Vagina (tissue), 2 donors: ENCODE results near the gene SCYGR1. TPM values are rescaled to one million over a fixed set of nuclear protein-coding genes. Genes with fewer than 3 reads are reported as not detected.
"Not testable (repeated sequence)": the region's sequence is repeated elsewhere in the genome, so short reads cannot be mapped to it uniquely, and the experiment has no call there.

Experiments
- DNase-seq, 2 donors: peaks; one replicate each; pipeline ENCODE4 v3.0.0-alpha.2; 2017; ENCODE audit errors: extremely low spot score in 2 of 2
- H3K27ac ChIP-seq: fragments of 200-600 bp; sonication (generic); one replicate; pipeline ENCODE4 v1.5.1; 2019
- H3K27me3 ChIP-seq: fragments of 200-600 bp; sonication (generic); one replicate; pipeline ENCODE4 v1.5.1; 2019
- H3K36me3 ChIP-seq, 2 donors: fragments of 200-600 bp; sonication (generic); one replicate each; pipeline ENCODE4 v1.5.1; 2017 to 2019
- H3K4me1 ChIP-seq: fragments of 200-600 bp; sonication (generic); one replicate; pipeline ENCODE4 v1.5.1; 2019
- H3K4me3 ChIP-seq, 2 donors: fragments of 200-600 bp; sonication (generic); 1 replicate in 1 of 2; 2 replicates in 1 of 2; pipeline ENCODE4 v1.5.1; 2016 to 2019
- H3K9me3 ChIP-seq: fragments of 200-600 bp; sonication (generic); one replicate; pipeline ENCODE4 v1.5.1; 2019
- POLR2A ChIP-seq, 2 donors: fragments of 450-650 bp; IDR thresholded peaks; one replicate each; pipeline ENCODE4 v1.6.1; 2017; ENCODE audit warnings: antibody characterized with exemption in 2 of 2, mild to moderate bottlenecking in 2 of 2, moderate library complexity in 2 of 2
- POLR2AphosphoS5 ChIP-seq, 2 donors: sonication (generic); formaldehyde crosslinking; IDR thresholded peaks; one replicate each; pipeline ENCODE4 v1.9.0; 2017; ENCODE audit warnings: antibody characterized with exemption in 2 of 2, mild to moderate bottlenecking in 2 of 2, low read depth in 1 of 2; ENCODE audit not compliant: insufficient read depth in 1 of 2
- intact Hi-C: fragments of 100-400 bp; cut with DNase I; formaldehyde crosslinking; loops from one replicate; pipeline ENCODE4 v1.15.1; 2023
- total RNA-seq: library from RNA; depleted of rRNA; stranded (reverse); fragments of >200 nt; gene quantifications from one replicate; pipeline ENCODE4 v1.2.3, GENCODE V29; 2016
- TF ChIP-seq, protein P1 (sequence below), 3 experiments: fragments of 450-650 bp in 2 of 3; fragments of 200-600 bp in 1 of 3; sonication (generic) in 1 of 3; IDR thresholded peaks; one replicate each; pipeline ENCODE4 v1.5.1; 2017 to 2019; ENCODE audit warnings: antibody characterized with exemption in 3 of 3, mild to moderate bottlenecking in 2 of 3, moderate library complexity in 2 of 3

SCYGR1 gene
- not detected for total RNA-seq

- H3K27me3 ChIP-seq, H3K27ac ChIP-seq, intact Hi-C loops, H3K4me3 ChIP-seq, DNase-seq, H3K4me1 ChIP-seq, H3K9me3 ChIP-seq, H3K36me3 ChIP-seq: not testable (repeated sequence)
Observed at GRCh38 chr2:227387583-227387982, at the start of gene SCYGR1. TSS of gene SCYGR1 (minus strand) at chr2:227387949. CDS start at chr2:227387949, 0 bp downstream.

- Histone ChIP-seq H3K4me3 (no peak overlapping the region), H3K27me3 (no peaks in the 10 kb centered on the region), H3K9me3 (peaks cover 9% of the 10 kb centered on the region), H3K4me1 (no peaks in the 10 kb centered on the region), H3K36me3 (no peaks in the 10 kb centered on the region), H3K27ac (no peak overlapping the region)
- DNase-seq: no peak
- intact Hi-C loops: loop anchor here (10.0 kb wide), 1 partner anchor 1592 kb away; no protein-coding TSS in a partner anchor
- TF ChIP-seq, protein P1, sequence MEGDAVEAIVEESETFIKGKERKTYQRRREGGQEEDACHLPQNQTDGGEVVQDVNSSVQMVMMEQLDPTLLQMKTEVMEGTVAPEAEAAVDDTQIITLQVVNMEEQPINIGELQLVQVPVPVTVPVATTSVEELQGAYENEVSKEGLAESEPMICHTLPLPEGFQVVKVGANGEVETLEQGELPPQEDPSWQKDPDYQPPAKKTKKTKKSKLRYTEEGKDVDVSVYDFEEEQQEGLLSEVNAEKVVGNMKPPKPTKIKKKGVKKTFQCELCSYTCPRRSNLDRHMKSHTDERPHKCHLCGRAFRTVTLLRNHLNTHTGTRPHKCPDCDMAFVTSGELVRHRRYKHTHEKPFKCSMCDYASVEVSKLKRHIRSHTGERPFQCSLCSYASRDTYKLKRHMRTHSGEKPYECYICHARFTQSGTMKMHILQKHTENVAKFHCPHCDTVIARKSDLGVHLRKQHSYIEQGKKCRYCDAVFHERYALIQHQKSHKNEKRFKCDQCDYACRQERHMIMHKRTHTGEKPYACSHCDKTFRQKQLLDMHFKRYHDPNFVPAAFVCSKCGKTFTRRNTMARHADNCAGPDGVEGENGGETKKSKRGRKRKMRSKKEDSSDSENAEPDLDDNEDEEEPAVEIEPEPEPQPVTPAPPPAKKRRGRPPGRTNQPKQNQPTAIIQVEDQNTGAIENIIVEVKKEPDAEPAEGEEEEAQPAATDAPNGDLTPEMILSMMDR (IDR thresholded peaks at IDR 0.05): no peak
- TF ChIP-seq POLR2A (IDR thresholded peaks at IDR 0.05) (no peak), POLR2AphosphoS5 (IDR thresholded peaks at IDR 0.05; ENCODE audit: insufficient read depth in 1 of 2, low read depth in 1 of 2) (no peak)
Observed at GRCh38 chr2:227436436-227437174, 48.9 kb upstream of the SCYGR1 start.

DNA sequence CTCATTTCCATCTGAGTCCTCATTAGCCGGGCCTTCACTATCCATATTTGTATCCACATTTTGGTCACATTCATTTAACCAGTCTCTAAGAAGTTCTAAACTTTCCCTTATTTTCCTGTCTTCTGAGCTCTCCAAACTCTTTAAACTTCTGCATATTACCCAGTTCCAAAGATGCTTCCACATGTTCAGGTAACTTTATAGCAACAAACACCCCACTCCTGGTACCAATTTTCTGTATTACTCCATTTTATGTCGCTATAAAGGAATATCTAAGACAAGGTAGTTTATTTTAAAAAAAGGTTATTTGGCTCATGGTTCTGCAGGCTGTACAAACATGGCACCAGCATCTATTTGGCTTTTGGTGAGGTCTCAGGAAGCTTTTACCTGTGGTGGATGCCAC is 45.4 kb upstream of the SCYGR1 start:
- Histone ChIP-seq H3K36me3 (no peaks in the 10 kb centered on the region), H3K27me3 (no peaks in the 10 kb centered on the region), H3K4me1 (no peaks in the 10 kb centered on the region), H3K27ac (no peak overlapping the region), H3K4me3 (no peak overlapping the region), H3K9me3 (peaks cover 9% of the 10 kb centered on the region)
- intact Hi-C loops: loop anchor here (10.0 kb wide), 1 partner anchor 1588 kb away; no protein-coding TSS in a partner anchor
- DNase-seq: no peak
- TF ChIP-seq POLR2A (IDR thresholded peaks at IDR 0.05) (no peak), POLR2AphosphoS5 (IDR thresholded peaks at IDR 0.05; ENCODE audit: insufficient read depth in 1 of 2, low read depth in 1 of 2) (no peak)
- TF ChIP-seq, protein P1 (IDR thresholded peaks at IDR 0.05): no peak

- Histone ChIP-seq H3K9me3 (peaks cover 9% of the 10 kb centered on the region), H3K27ac (no peak overlapping the region), H3K36me3 (no peaks in the 10 kb centered on the region), H3K4me3 (no peak overlapping the region), H3K4me1 (no peaks in the 10 kb centered on the region), H3K27me3 (no peaks in the 10 kb centered on the region)
- no peak for DNase-seq
- intact Hi-C loops: loop anchor here (10.0 kb wide), 1 partner anchor 1586 kb away; no protein-coding TSS in a partner anchor
- TF ChIP-seq POLR2AphosphoS5 (IDR thresholded peaks at IDR 0.05; ENCODE audit: insufficient read depth in 1 of 2, low read depth in 1 of 2): no peak
- no peak for TF ChIP-seq POLR2A (IDR thresholded peaks at IDR 0.05)
- TF ChIP-seq, protein P1 (IDR thresholded peaks at IDR 0.05): no peak
Observed at GRCh38 chr2:227430639-227431038, 42.9 kb upstream of the SCYGR1 start.

- TF ChIP-seq POLR2AphosphoS5 (IDR thresholded peaks at IDR 0.05; ENCODE audit: insufficient read depth in 1 of 2, low read depth in 1 of 2) (no peak), POLR2A (IDR thresholded peaks at IDR 0.05) (no peak)
- TF ChIP-seq, protein P1 (IDR thresholded peaks at IDR 0.05): no peak
- peaks cover 9% of the 10 kb centered on the region for H3K9me3 ChIP-seq
- no peaks in the 10 kb centered on the region for H3K4me1 ChIP-seq
- H3K27me3 ChIP-seq: no peaks in the 10 kb centered on the region
- no peak overlapping the region for H3K4me3 ChIP-seq
- no peaks in the 10 kb centered on the region for H3K36me3 ChIP-seq
- no peak for DNase-seq
- intact Hi-C loops: no loop called here
- H3K27ac ChIP-seq: no peak overlapping the region
Observed at GRCh38 chr2:227428731-227429285, 41.1 kb upstream of the SCYGR1 start.
